ENCODE data around the gene DUOXA1.

Gene DUOXA1

GRCh38 chr15:45168751-45169551 lies 39.3 kb upstream of the DUOXA1 start:
- TF ChIP-seq EZH2phosphoT487 (IDR thresholded peaks at IDR 0.05; ENCODE audit: borderline replicate concordance) (no peak), CTCF (conservative IDR thresholded peaks at IDR 0.05; ENCODE audit: low read length) (no peak)
- Histone ChIP-seq H3K79me2 (ENCODE audit: insufficient read depth, low read length) (peaks cover 15% of the 10 kb centered on the region), H3K9me2 (replicated peaks; ENCODE audit: low read depth, low read length) (no peaks in the 10 kb centered on the region), H3K4me1 (ENCODE audit: insufficient read depth, low read length, poor library complexity, severe bottlenecking) (peaks cover 27% of the 10 kb centered on the region), H4K20me1 (ENCODE audit: insufficient read depth, low read length, poor library complexity, severe bottlenecking) (no peaks in the 10 kb centered on the region), H3K4me3 (ENCODE audit: low read length, poor library complexity, severe bottlenecking) (no peak overlapping the region), H3F3A (ENCODE audit: low read depth) (no peaks in the 10 kb centered on the region), H2AFZ (ENCODE audit: low read length) (no peak overlapping the region), H3K9ac (ENCODE audit: low read depth, low read length, poor library complexity, severe bottlenecking) (no peak overlapping the region), H3K9me3 (ENCODE audit: insufficient read depth, low read depth, low read length) (no peaks in the 10 kb centered on the region), H3K27me3 (ENCODE audit: insufficient read depth, low read length, poor library complexity, severe bottlenecking) (no peaks in the 10 kb centered on the region), H3K36me3 (ENCODE audit: insufficient read depth, low read length) (peaks cover 27% of the 10 kb centered on the region; the same call in 1 of the 2 replicates), H3K4me2 (ENCODE audit: low read depth, low read length, poor library complexity, severe bottlenecking) (no peak overlapping the region)

GRCh38 chr15:45168286-45168685 lies 38.6 kb upstream of the DUOXA1 start:
- Histone ChIP-seq H3K36me3 (ENCODE audit: insufficient read depth, low read length) (peaks cover 20% of the 10 kb centered on the region; the same call in 1 of the 2 replicates), H4K20me1 (ENCODE audit: insufficient read depth, low read length, poor library complexity, severe bottlenecking) (no peaks in the 10 kb centered on the region), H3K27me3 (ENCODE audit: insufficient read depth, low read length, poor library complexity, severe bottlenecking) (no peaks in the 10 kb centered on the region), H3K4me2 (ENCODE audit: low read depth, low read length, poor library complexity, severe bottlenecking) (no peak overlapping the region), H2AFZ (ENCODE audit: low read length) (no peak overlapping the region), H3K9ac (ENCODE audit: low read depth, low read length, poor library complexity, severe bottlenecking) (peak overlapping the region; percentile 98), H3K4me1 (ENCODE audit: insufficient read depth, low read length, poor library complexity, severe bottlenecking) (peaks cover 27% of the 10 kb centered on the region), H3F3A (ENCODE audit: low read depth) (no peaks in the 10 kb centered on the region), H3K79me2 (ENCODE audit: insufficient read depth, low read length) (peaks cover 15% of the 10 kb centered on the region), H3K9me2 (replicated peaks; ENCODE audit: low read depth, low read length) (no peaks in the 10 kb centered on the region), H3K9me3 (ENCODE audit: insufficient read depth, low read depth, low read length) (no peaks in the 10 kb centered on the region), H3K4me3 (ENCODE audit: low read length, poor library complexity, severe bottlenecking) (no peak overlapping the region)
- TF ChIP-seq CTCF (conservative IDR thresholded peaks at IDR 0.05; ENCODE audit: low read length), result no peak
- no peak for TF ChIP-seq EZH2phosphoT487 (IDR thresholded peaks at IDR 0.05; ENCODE audit: borderline replicate concordance)

GRCh38 chr15:45167631-45168205 lies 38.0 kb upstream of the DUOXA1 start:
- no peak overlapping the region for H2AFZ ChIP-seq (ENCODE audit: low read length)
- no peaks in the 10 kb centered on the region for H3K27me3 ChIP-seq (ENCODE audit: insufficient read depth, low read length, poor library complexity, severe bottlenecking)
- no peaks in the 10 kb centered on the region for H3K9me3 ChIP-seq (ENCODE audit: insufficient read depth, low read depth, low read length)
- peaks cover 15% of the 10 kb centered on the region for H3K79me2 ChIP-seq (ENCODE audit: insufficient read depth, low read length)
- peak overlapping the region; percentile 81 for H3K4me3 ChIP-seq (ENCODE audit: low read length, poor library complexity, severe bottlenecking)
- H4K20me1 ChIP-seq (ENCODE audit: insufficient read depth, low read length, poor library complexity, severe bottlenecking), result no peaks in the 10 kb centered on the region
- peaks cover 27% of the 10 kb centered on the region for H3K4me1 ChIP-seq (ENCODE audit: insufficient read depth, low read length, poor library complexity, severe bottlenecking)
- H3K9ac ChIP-seq (ENCODE audit: low read depth, low read length, poor library complexity, severe bottlenecking), result peak overlapping the region; percentile 98
- no peaks in the 10 kb centered on the region for H3F3A ChIP-seq (ENCODE audit: low read depth)
- no peak for TF ChIP-seq EZH2phosphoT487 (IDR thresholded peaks at IDR 0.05; ENCODE audit: borderline replicate concordance)
- no peak; the same call in 1 of the 2 replicates for TF ChIP-seq CTCF (conservative IDR thresholded peaks at IDR 0.05; ENCODE audit: low read length)
- H3K4me2 ChIP-seq (ENCODE audit: low read depth, low read length, poor library complexity, severe bottlenecking), result peak overlapping the region; percentile 89
- H3K9me2 ChIP-seq (replicated peaks; ENCODE audit: low read depth, low read length), result no peaks in the 10 kb centered on the region
- H3K36me3 ChIP-seq (ENCODE audit: insufficient read depth, low read length), result peaks cover 15% of the 10 kb centered on the region; the same call in 1 of the 2 replicates

Data from Loucy (cell line).